PC-9 (cell line): ENCODE measurements around the gene PIK3R2.

Source experiments
- CTCF ChIP-seq: fragments of 200-600 bp; sonication (generic); conservative IDR thresholded peaks from 2 replicates; pipeline ENCODE4 v1.6.1; 2017; ENCODE audit warnings: mixed run types, antibody characterized with exemption, mild to moderate bottlenecking, moderate library complexity
- EZH2 ChIP-seq: fragments of 200-600 bp; sonication (generic); IDR thresholded peaks from 2 replicates; pipeline ENCODE4 v1.8.0; 2017; ENCODE audit warnings: antibody characterized with exemption, low read depth

- no peak for TF ChIP-seq CTCF
- no peak for TF ChIP-seq EZH2
Observed at GRCh38 chr19:18121166-18121565, 31.8 kb upstream of the PIK3R2 start.
